Bronchial epithelial cell (primary cell): ENCODE data around the gene VPS54. TPM values are rescaled to one million over a fixed set of nuclear protein-coding genes. Genes with fewer than 3 reads are reported as not detected.

ENCODE experiments used
- DNase-seq: peaks from one replicate; pipeline ENCODE4 v3.0.0-alpha.2; 2010; ENCODE audit warnings: low read depth
- FAIRE-seq: peaks from 2 replicates; lab custom pipeline; 2011; peaks lifted over from hg19 to GRCh38; lab: Jason Lieb, UNC
- H3K27me3 ChIP-seq: 2 replicates; pipeline ENCODE4 v1.5.1; 2011; ENCODE audit warnings: low read length; ENCODE audit not compliant: control insufficient read depth, insufficient read depth
- H3K36me3 ChIP-seq: 2 replicates; pipeline ENCODE4 v1.5.1; 2011; ENCODE audit warnings: low read length; ENCODE audit not compliant: control insufficient read depth, insufficient read depth
- H3K4me3 ChIP-seq: 2 replicates; pipeline ENCODE4 v1.5.1; 2011; ENCODE audit warnings: mild to moderate bottlenecking, low read depth, low read length, control low read depth
- CTCF ChIP-seq: IDR thresholded peaks from 2 replicates; pipeline ENCODE4 v1.5.1; 2011; ENCODE audit warnings: mild to moderate bottlenecking, moderate library complexity, low read length, control low read depth, inconsistent platforms; ENCODE audit not compliant: insufficient read depth, severe bottlenecking
- total RNA-seq: library from RNA; depleted of rRNA; stranded (reverse); fragments of >200 nt; gene quantifications from 2 replicates; pipeline ENCODE4 v1.2.1, GENCODE V29; 2014

VPS54 gene
- total RNA-seq, 1 donor from 2014 or later, result 18.2 TPM

- DNase-seq (peak; percentile 70), FAIRE-seq (peak; percentile 58)
- no peaks in the 10 kb centered on the region for H3K27me3 ChIP-seq
- peak; percentile 82 for TF ChIP-seq CTCF
- no peak overlapping the region for H3K4me3 ChIP-seq
- H3K36me3 ChIP-seq, result no peaks in the 10 kb centered on the region
Observed at GRCh38 chr2:64049633-64050220, 30.5 kb upstream of the VPS54 start.

GRCh38 chr2:64045938-64046337 is 26.7 kb upstream of the VPS54 start:
- H3K4me3 ChIP-seq, result no peak overlapping the region
- no peak for DNase-seq
- TF ChIP-seq CTCF, result no peak
- no peaks in the 10 kb centered on the region for H3K36me3 ChIP-seq
- no peak for FAIRE-seq
- H3K27me3 ChIP-seq, result no peaks in the 10 kb centered on the region

GRCh38 chr2:64040161-64040560 is 20.9 kb upstream of the VPS54 start:
- no peak for FAIRE-seq
- Histone ChIP-seq H3K27me3 (no peaks in the 10 kb centered on the region), H3K36me3 (no peaks in the 10 kb centered on the region), H3K4me3 (no peak overlapping the region)
- no peak for TF ChIP-seq CTCF
- DNase-seq, result no peak

- no peak for TF ChIP-seq CTCF
- no peaks in the 10 kb centered on the region for H3K27me3 ChIP-seq
- no peaks in the 10 kb centered on the region for H3K36me3 ChIP-seq
- DNase-seq, result peak; percentile 88
- no peak for FAIRE-seq
- no peak overlapping the region for H3K4me3 ChIP-seq
Observed at GRCh38 chr2:64036034-64036705, 16.9 kb upstream of the VPS54 start.

- Histone ChIP-seq H3K36me3 (no peaks in the 10 kb centered on the region), H3K27me3 (no peaks in the 10 kb centered on the region), H3K4me3 (no peak overlapping the region)
- DNase-seq, result peak; percentile 54
- TF ChIP-seq CTCF, result no peak
- peak; percentile 23 for FAIRE-seq
Observed at GRCh38 chr2:64035072-64035942, 16.1 kb upstream of the VPS54 start.
